B cell (primary cell): Measurements from ENCODE around the gene ARNT2. TPM values are rescaled to one million over a fixed set of nuclear protein-coding genes. Genes with fewer than 3 reads are reported as not detected.

ENCODE experiments used
- ATAC-seq: fragments of 200-7000 bp; cut with Tn5 transposase; one replicate; pipeline ENCODE4 v1.10.0; 2021; ENCODE audit warnings: low read depth, mild to moderate bottlenecking, moderate number of reproducible peaks, moderate library complexity
- CTCF ChIA-PET: fragments of 350-600 bp; sonication (Branson Sonifier 250); formaldehyde crosslinking; loops from one replicate; lab custom pipeline; 2021; ENCODE audit warnings: antibody characterized with exemption, inconsistent platforms; lab: Charles Lee
- POLR2A ChIA-PET: fragments of 350-600 bp; sonication (Branson Sonifier 250); formaldehyde crosslinking; loops from one replicate; lab custom pipeline; 2021; ENCODE audit warnings: antibody characterized with exemption; lab: Charles Lee
- DNase-seq: peaks from one replicate; pipeline ENCODE4 v3.0.0; 2013
- H2AFZ ChIP-seq: 2 replicates; pipeline ENCODE4 v1.6.1; 2012; ENCODE audit warnings: mild to moderate bottlenecking, low read depth, low read length; ENCODE audit not compliant: insufficient read depth, poor library complexity, severe bottlenecking
- H3K27ac ChIP-seq, 2 donors: 1 replicate in 1 of 2; 2 replicates in 1 of 2; pipeline ENCODE4 v1.5.1; 2012 to 2013; ENCODE audit warnings: low read length in 2 of 2, mild to moderate bottlenecking in 2 of 2, moderate library complexity in 1 of 2
- H3K27me3 ChIP-seq, 4 experiments: fragments of 200-600 bp in 1 of 4; sonication (generic) in 1 of 4; replicated peaks in 1 of 4; 1 replicate in 2 of 4; 2 replicates in 2 of 4; pipeline versions ENCODE4 v1.6.1 to v1.7.0; 2013 to 2016; ENCODE audit warnings: low read length in 3 of 4, mild to moderate bottlenecking in 2 of 4, mixed read lengths in 1 of 4, moderate library complexity in 1 of 4; ENCODE audit not compliant: insufficient read depth in 4 of 4, control insufficient read depth in 3 of 4; ENCODE audit errors: control extremely low read depth in 1 of 4
- H3K36me3 ChIP-seq, 2 experiments: replicated peaks in 1 of 2; 1 replicate in 1 of 2; 2 replicates in 1 of 2; pipeline versions ENCODE4 v1.6.1 to v1.7.1; 2013; ENCODE audit warnings: low read length in 1 of 2; ENCODE audit not compliant: insufficient read depth in 2 of 2, control insufficient read depth in 1 of 2; ENCODE audit errors: control extremely low read depth in 1 of 2, extremely low read depth in 1 of 2
- H3K4me1 ChIP-seq, 2 donors: fragments of 200-600 bp in 1 of 2; sonication (generic) in 1 of 2; 1 replicate in 1 of 2; 2 replicates in 1 of 2; pipeline versions ENCODE4 v1.5.1 to v1.6.1; 2013 to 2017; ENCODE audit warnings: low read length in 2 of 2; ENCODE audit not compliant: control insufficient read depth in 2 of 2, insufficient read depth in 2 of 2
- H3K4me2 ChIP-seq: replicated peaks from 2 replicates; pipeline ENCODE3; 2012; ENCODE audit warnings: mild to moderate bottlenecking, low read depth, low read length; ENCODE audit not compliant: poor library complexity, severe bottlenecking
- H3K4me3 ChIP-seq, 5 experiments: fragments of 200-600 bp in 1 of 5; sonication (generic) in 1 of 5; 1 replicate in 3 of 5; 2 replicates in 2 of 5; pipeline versions ENCODE4 v1.5.1 to v1.7.0; 2011 to 2016; ENCODE audit warnings: low read length in 4 of 5, mild to moderate bottlenecking in 4 of 5, low read depth in 2 of 5, control low read depth in 1 of 5, moderate library complexity in 1 of 5; ENCODE audit not compliant: insufficient read depth in 1 of 5; ENCODE audit errors: control extremely low read depth in 1 of 5, extremely low read depth in 1 of 5
- H3K79me2 ChIP-seq: fragments of 200-600 bp; sonication (generic); one replicate; pipeline ENCODE4 v1.6.0; 2016; ENCODE audit warnings: low read length; ENCODE audit not compliant: control insufficient read depth, insufficient read depth
- H3K9ac ChIP-seq: fragments of 200-600 bp; sonication (generic); 2 replicates; pipeline ENCODE4 v1.6.1; 2017; ENCODE audit warnings: mild to moderate bottlenecking, low read length, moderate library complexity
- H3K9me3 ChIP-seq, 3 donors: one replicate each; pipeline versions ENCODE4 v1.6.1 to v1.7.1; 2013; ENCODE audit warnings: low read length in 2 of 3; ENCODE audit not compliant: control insufficient read depth in 2 of 3, insufficient read depth in 1 of 3; ENCODE audit errors: control extremely low read depth in 1 of 3
- H4K20me1 ChIP-seq: 2 replicates; pipeline ENCODE4 v1.6.0; 2012; ENCODE audit warnings: mild to moderate bottlenecking, low read length; ENCODE audit not compliant: insufficient read depth, control insufficient read depth, poor library complexity, severe bottlenecking
- H3K27ac Mint-ChIP-seq: one replicate; pipeline ENCODE4 v1.8.0; 2021; ENCODE audit warnings: mixed read lengths
- H3K27me3 Mint-ChIP-seq: one replicate; pipeline ENCODE4 v1.8.0; 2021; ENCODE audit warnings: mixed read lengths
- H3K4me1 Mint-ChIP-seq: one replicate; pipeline ENCODE4 v1.8.0; 2021; ENCODE audit warnings: mixed read lengths
- H3K4me3 Mint-ChIP-seq: one replicate; pipeline ENCODE4 v1.8.0; 2021; ENCODE audit warnings: mixed read lengths
- H3K9me3 Mint-ChIP-seq: one replicate; pipeline ENCODE4 v1.8.0; 2022; ENCODE audit warnings: mixed read lengths; ENCODE audit not compliant: insufficient read depth
- EZH2 ChIP-seq: IDR thresholded peaks from 2 replicates; pipeline ENCODE4 v1.6.1; 2012; ENCODE audit warnings: borderline replicate concordance, low read depth, mild to moderate bottlenecking, moderate library complexity, low read length; ENCODE audit not compliant: insufficient read depth, poor library complexity, severe bottlenecking
- WGBS: methylation state at CpG from one replicate; pipeline ENCODE4 v1.1.5; 2013; ENCODE audit warnings: missing lambda C conversion rate; ENCODE audit not compliant: insufficient coverage; 5-methylcytosine and 5-hydroxymethylcytosine counted together
- intact Hi-C: fragments of 100-400 bp; cut with micrococcal nuclease; formaldehyde crosslinking; loops from one replicate; pipeline ENCODE4 v1.10.0; 2022
- polyA plus RNA-seq: library from polyadenylated mRNA; depleted of rRNA; stranded (reverse); fragments of >200 nt; gene quantifications from 2 replicates; pipeline ENCODE4 v1.2.3, GENCODE V29; 2012
- total RNA-seq, 2 donors: library from RNA; stranded (reverse); fragments of 120-200 nt in 1 of 2; gene quantifications; 1 replicate in 1 of 2; 2 replicates in 1 of 2; pipeline versions ENCODE4 v1.2.3 to v1.2.4, GENCODE V29; 2013 to 2022
- TF ChIP-seq, protein P1 (sequence below): fragments of 200-600 bp; IDR thresholded peaks from one replicate; pipeline ENCODE4 v1.8.0; 2022; ENCODE audit warnings: antibody characterized with exemption, mild to moderate bottlenecking

Gene ARNT2
- total and polyA plus RNA-seq, 2 donors (not counting 1 experiment from before 2014, with no cell fraction given): not detected

DNA sequence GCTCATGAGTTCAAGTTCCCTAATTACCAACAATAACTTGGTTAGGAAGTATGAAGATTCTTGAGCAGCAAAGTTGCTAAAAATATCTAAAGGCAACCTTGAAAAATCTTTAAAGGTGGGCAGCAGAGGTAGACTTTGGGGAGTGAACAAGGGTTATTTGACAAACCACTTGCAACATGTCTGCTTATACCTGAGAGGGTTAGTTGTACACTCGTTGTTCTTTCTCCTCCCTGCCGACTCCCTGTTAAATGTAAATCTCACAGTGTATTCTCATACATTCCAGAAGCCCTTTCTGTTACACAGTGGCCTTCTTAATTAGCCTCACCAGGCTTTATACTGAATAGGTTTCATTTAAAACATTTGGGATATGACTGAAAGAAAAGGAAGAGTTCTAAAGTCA, 121.7 kb downstream of the ARNT2 start:
- ATAC-seq (no peak), DNase-seq (no peak)
- H3K79me2 ChIP-seq: no peaks in the 10 kb centered on the region
- POLR2A ChIA-PET: no interaction called here
- H3K4me1 Mint-ChIP-seq: no peaks in the 10 kb centered on the region
- H3K27ac Mint-ChIP-seq: no peak overlapping the region
- peaks cover 24% of the 10 kb centered on the region for H3K27me3 Mint-ChIP-seq
- no peaks in the 10 kb centered on the region for H3K9me3 ChIP-seq
- H3K4me2 ChIP-seq: no peak overlapping the region
- H3K4me1 ChIP-seq: no peaks in the 10 kb centered on the region
- no peak overlapping the region for H3K9ac ChIP-seq
- H3K4me3 ChIP-seq: no peak overlapping the region
- TF ChIP-seq EZH2: no peak
- TF ChIP-seq, protein P1, sequence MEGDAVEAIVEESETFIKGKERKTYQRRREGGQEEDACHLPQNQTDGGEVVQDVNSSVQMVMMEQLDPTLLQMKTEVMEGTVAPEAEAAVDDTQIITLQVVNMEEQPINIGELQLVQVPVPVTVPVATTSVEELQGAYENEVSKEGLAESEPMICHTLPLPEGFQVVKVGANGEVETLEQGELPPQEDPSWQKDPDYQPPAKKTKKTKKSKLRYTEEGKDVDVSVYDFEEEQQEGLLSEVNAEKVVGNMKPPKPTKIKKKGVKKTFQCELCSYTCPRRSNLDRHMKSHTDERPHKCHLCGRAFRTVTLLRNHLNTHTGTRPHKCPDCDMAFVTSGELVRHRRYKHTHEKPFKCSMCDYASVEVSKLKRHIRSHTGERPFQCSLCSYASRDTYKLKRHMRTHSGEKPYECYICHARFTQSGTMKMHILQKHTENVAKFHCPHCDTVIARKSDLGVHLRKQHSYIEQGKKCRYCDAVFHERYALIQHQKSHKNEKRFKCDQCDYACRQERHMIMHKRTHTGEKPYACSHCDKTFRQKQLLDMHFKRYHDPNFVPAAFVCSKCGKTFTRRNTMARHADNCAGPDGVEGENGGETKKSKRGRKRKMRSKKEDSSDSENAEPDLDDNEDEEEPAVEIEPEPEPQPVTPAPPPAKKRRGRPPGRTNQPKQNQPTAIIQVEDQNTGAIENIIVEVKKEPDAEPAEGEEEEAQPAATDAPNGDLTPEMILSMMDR: no peak
- no peaks in the 10 kb centered on the region for H4K20me1 ChIP-seq
- no peak overlapping the region for H3K27ac ChIP-seq
- H3K27me3 ChIP-seq: peaks cover 0 to 3% (median 0%) of the 10 kb centered on the region in 4 experiments
- WGBS: no CpG with 5 or more reads among the region's 2 CpGs
- H3K9me3 Mint-ChIP-seq: no peaks in the 10 kb centered on the region
- H3K36me3 ChIP-seq: no peaks in the 10 kb centered on the region
- CTCF ChIA-PET: no interaction called here
- no peak overlapping the region for H3K4me3 Mint-ChIP-seq
- intact Hi-C loops: no loop called here
- H2AFZ ChIP-seq: no peak overlapping the region

DNA sequence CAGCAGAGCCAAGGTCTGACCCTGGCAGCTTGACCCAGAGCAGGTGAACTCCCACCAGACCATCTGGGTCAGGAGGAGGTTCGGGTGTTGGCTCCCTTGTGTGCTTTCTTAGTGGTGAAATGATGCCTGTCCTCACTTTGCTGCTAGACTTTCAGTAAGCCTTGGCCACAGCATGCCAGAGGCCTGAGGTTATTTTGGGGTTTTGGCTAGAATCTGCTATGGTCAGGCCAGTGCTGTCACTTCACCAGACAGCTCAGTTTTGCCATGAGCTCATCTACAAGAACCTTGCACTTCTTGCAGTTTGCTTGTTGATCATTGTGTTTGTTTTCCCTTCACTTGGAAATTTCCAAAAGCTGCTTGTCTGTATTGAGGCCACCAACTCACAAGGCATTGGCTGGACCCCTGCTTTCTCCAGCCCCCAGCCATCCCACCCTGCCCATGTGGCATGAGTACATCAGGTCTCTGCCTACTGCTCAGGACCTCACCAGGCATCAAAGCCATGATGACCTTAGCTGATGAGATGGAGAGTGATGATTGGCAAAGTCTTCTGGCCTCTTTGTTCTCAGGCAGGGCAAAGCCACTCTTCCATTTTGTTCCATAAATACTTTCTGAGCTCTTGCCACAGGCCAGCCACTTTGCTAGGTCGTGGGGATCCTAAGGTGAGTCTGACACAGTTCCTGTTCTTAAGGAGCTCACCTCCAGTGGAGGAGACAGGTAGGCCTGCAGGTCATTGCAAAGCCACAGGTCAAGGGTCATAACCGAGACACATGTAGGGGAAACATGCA, 122.6 kb downstream of the ARNT2 start:
- Histone ChIP-seq H3K4me1 (no peaks in the 10 kb centered on the region), H3K9ac (no peak overlapping the region), H3K4me3 (no peak overlapping the region), H3K27ac (no peak overlapping the region), H3K9me3 (no peaks in the 10 kb centered on the region), H3K4me2 (no peak overlapping the region), H2AFZ (no peak overlapping the region), H3K36me3 (no peaks in the 10 kb centered on the region), H4K20me1 (no peaks in the 10 kb centered on the region), H3K27me3 (peaks cover 0 to 3% (median 0%) of the 10 kb centered on the region in 4 experiments), H3K79me2 (no peaks in the 10 kb centered on the region)
- intact Hi-C loops: no loop called here
- H3K4me1 Mint-ChIP-seq: no peaks in the 10 kb centered on the region
- no peak overlapping the region for H3K4me3 Mint-ChIP-seq
- H3K9me3 Mint-ChIP-seq: no peaks in the 10 kb centered on the region
- CTCF ChIA-PET: no interaction called here
- no peak overlapping the region for H3K27ac Mint-ChIP-seq
- ATAC-seq (no peak), DNase-seq (no peak)
- POLR2A ChIA-PET: no interaction called here
- TF ChIP-seq EZH2: no peak
- TF ChIP-seq, protein P1: no peak
- H3K27me3 Mint-ChIP-seq: peaks cover 27% of the 10 kb centered on the region
- 80% methylated on average over 3 of the region's 3 CpGs for WGBS
